RWPE2 (cell line): ENCODE data around the gene TLE3.

Experiments used
- ATAC-seq: fragments of 200-7000 bp; cut with Tn5 transposase; 3 replicates; pipeline ENCODE4 v1.9.1; 2021; ENCODE audit warnings: low read depth
- DNase-seq: peaks from one replicate; pipeline ENCODE4 v3.0.0-alpha.2; 2020; ENCODE audit warnings: low spot score
- H3K27ac ChIP-seq: fragments of 450-650 bp; 2 replicates; pipeline ENCODE4 v1.5.1; 2017; ENCODE audit warnings: mild to moderate bottlenecking; ENCODE audit not compliant: poor library complexity, severe bottlenecking
- H3K27me3 ChIP-seq: fragments of 250-450 bp; sonication (Bioruptor Pico); 2 replicates; pipeline ENCODE4 v1.5.1; 2021; ENCODE audit warnings: mild to moderate bottlenecking, moderate library complexity; ENCODE audit not compliant: insufficient read depth, poor library complexity, severe bottlenecking
- H3K36me3 ChIP-seq: fragments of 250-450 bp; sonication (Bioruptor Pico); 2 replicates; pipeline ENCODE4 v1.5.1; 2020; ENCODE audit warnings: low read depth, mild to moderate bottlenecking, moderate library complexity
- H3K4me1 ChIP-seq: fragments of 250-450 bp; sonication (Bioruptor Pico); 2 replicates; pipeline ENCODE4 v1.5.1; 2021; ENCODE audit warnings: mild to moderate bottlenecking, moderate library complexity; ENCODE audit not compliant: insufficient read depth, poor library complexity, severe bottlenecking
- H3K4me3 ChIP-seq: fragments of 250-450 bp; sonication (Bioruptor Pico); 2 replicates; pipeline ENCODE4 v1.5.1; 2021; ENCODE audit warnings: mild to moderate bottlenecking, moderate library complexity; ENCODE audit not compliant: severe bottlenecking
- H3K9me3 ChIP-seq: fragments of 250-450 bp; sonication (Bioruptor Pico); 2 replicates; pipeline ENCODE4 v1.5.1; 2021; ENCODE audit warnings: mild to moderate bottlenecking, moderate library complexity; ENCODE audit not compliant: severe bottlenecking
- CTCF ChIP-seq: fragments of 450-650 bp; IDR thresholded peaks from one replicate; pipeline ENCODE4 v1.5.1; 2017; ENCODE audit warnings: mild to moderate bottlenecking, moderate library complexity; ENCODE audit not compliant: poor library complexity, severe bottlenecking

The TLE3 gene

GRCh38 chr15:70077188-70078147, 20.2 kb downstream of the TLE3 start:
- no peak for DNase-seq
- Histone ChIP-seq H3K4me1 (no peaks in the 10 kb centered on the region), H3K27me3 (no peaks in the 10 kb centered on the region), H3K27ac (no peak overlapping the region), H3K36me3 (peaks cover 72% of the 10 kb centered on the region), H3K9me3 (no peaks in the 10 kb centered on the region), H3K4me3 (no peak overlapping the region)
- no peak for TF ChIP-seq CTCF
- ATAC-seq: no peak

GRCh38 chr15:70074380-70074779, 23.3 kb downstream of the TLE3 start:
- ATAC-seq (no peak), DNase-seq (no peak)
- Histone ChIP-seq H3K27me3 (no peaks in the 10 kb centered on the region), H3K4me1 (no peaks in the 10 kb centered on the region), H3K27ac (no peak overlapping the region), H3K4me3 (no peak overlapping the region), H3K9me3 (no peaks in the 10 kb centered on the region), H3K36me3 (peaks cover 68% of the 10 kb centered on the region)
- TF ChIP-seq CTCF: no peak

GRCh38 chr15:70072479-70072878, 25.2 kb downstream of the TLE3 start:
- no peak for DNase-seq
- H3K27ac ChIP-seq: no peak overlapping the region
- H3K27me3 ChIP-seq: no peaks in the 10 kb centered on the region
- TF ChIP-seq CTCF: no peak
- H3K4me3 ChIP-seq: no peak overlapping the region
- no peak for ATAC-seq
- H3K36me3 ChIP-seq: peaks cover 81% of the 10 kb centered on the region
- no peaks in the 10 kb centered on the region for H3K4me1 ChIP-seq
- H3K9me3 ChIP-seq: no peaks in the 10 kb centered on the region

DNA sequence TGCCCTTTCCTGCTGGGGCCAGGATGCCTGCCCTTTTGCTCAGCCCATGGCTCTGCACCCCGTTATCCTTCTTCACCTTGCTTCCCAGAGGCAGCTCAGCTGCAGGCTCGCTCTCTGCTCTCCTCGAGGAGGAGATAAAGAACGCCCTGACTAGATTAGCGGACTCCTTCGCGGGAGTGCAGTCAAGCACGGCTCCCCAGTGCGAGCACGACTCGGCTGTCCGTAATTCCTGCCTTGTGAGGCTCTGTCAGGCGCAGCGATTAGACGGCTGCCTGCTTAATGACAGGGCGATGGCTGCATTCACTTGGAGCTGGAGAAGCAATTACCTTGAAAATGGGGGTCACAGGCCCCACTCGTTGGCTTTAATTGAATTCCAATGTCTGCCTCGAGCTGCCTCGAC, 25.9 kb downstream of the TLE3 start:
- ATAC-seq: no peak
- H3K27me3 ChIP-seq: no peaks in the 10 kb centered on the region
- H3K36me3 ChIP-seq: peaks cover 85% of the 10 kb centered on the region
- no peaks in the 10 kb centered on the region for H3K9me3 ChIP-seq
- DNase-seq: no peak
- no peak overlapping the region for H3K4me3 ChIP-seq
- no peaks in the 10 kb centered on the region for H3K4me1 ChIP-seq
- no peak for TF ChIP-seq CTCF
- H3K27ac ChIP-seq: no peak overlapping the region

DNA sequence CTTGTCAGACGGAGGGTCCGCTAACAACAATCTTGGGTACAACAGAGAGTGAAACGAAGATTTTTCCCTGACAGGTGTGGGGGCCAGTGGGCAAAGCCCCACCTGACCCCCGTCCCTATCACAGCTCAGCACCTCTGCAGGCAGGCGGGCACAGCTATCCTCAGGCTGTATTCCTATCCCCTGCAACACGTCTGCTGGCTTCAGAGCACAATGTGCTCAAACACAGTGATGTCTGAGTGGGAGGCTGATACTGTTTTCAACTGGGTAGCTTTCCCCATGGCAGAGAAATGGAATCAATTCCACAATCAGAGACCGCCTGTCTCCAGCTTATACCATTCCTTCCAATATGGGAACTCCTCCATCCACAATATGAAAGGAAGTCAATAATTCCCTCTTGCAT, 28.0 kb downstream of the TLE3 start:
- DNase-seq: no peak
- Histone ChIP-seq H3K27me3 (no peaks in the 10 kb centered on the region), H3K9me3 (no peaks in the 10 kb centered on the region), H3K4me3 (no peak overlapping the region), H3K4me1 (no peaks in the 10 kb centered on the region), H3K36me3 (peaks cover 88% of the 10 kb centered on the region), H3K27ac (no peak overlapping the region)
- TF ChIP-seq CTCF: no peak
- no peak for ATAC-seq
